Measurements from ENCODE around the gene LZTR1.

Gene LZTR1

DNA sequence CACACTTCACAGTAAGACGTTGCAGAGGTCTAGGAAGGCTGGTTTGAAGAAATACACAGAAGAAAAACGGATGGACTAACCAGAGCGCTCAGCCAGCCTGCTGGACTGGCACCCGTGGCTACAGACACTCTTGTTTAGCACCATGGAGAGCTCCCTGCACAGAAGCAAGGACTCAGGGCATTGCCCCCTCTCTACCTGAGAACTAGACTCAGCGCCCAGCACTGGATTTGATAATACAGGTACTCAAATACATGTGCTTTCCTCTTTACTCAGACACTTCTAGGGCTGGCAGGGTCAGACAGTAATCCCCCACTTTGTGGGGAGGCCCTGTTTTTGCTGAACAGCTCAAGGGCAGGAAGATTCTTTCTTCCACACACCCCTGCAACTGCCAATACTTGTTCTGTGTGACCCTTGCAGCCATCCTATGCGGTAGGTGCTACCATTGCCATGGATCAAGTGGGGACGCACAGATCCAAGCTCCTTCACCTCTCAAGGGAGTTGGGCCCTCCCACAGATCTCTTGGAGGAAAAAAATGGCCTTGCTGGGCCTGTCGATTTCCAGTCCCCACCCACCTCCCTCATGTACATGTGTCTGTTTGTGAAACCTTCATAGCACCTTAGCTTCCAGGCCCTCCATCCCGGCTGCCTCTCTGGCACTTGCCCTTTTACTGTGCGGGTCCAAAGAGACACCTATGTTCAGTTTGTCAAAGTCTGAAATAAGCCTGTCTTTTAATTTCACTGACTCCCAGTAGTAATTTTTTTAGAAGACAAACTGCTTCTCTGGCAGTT is 27.7 kb downstream of the LZTR1 start:
- no peak overlapping the region for H2AFZ ChIP-seq (ENCODE audit: low read length)
- H3K4me2 ChIP-seq (ENCODE audit: low read depth, low read length), result no peak overlapping the region
- no peak overlapping the region for H3K9ac ChIP-seq (ENCODE audit: low read length)
- H4K20me1 ChIP-seq (ENCODE audit: insufficient read depth, low read length), result no peaks in the 10 kb centered on the region
- no peaks in the 10 kb centered on the region for H3F3A ChIP-seq (ENCODE audit: insufficient read depth, low read length)
- H3K79me2 ChIP-seq (ENCODE audit: low read length), result no peaks in the 10 kb centered on the region
- no peaks in the 10 kb centered on the region for H3K9me3 ChIP-seq (replicated peaks; ENCODE audit: insufficient read depth, low read length)
- peaks cover 47% of the 10 kb centered on the region for H3K27me3 ChIP-seq (replicated peaks; ENCODE audit: insufficient read depth, low read length)
- no peak overlapping the region for H3K27ac ChIP-seq (ENCODE audit: low read length)
- TF ChIP-seq EZH2phosphoT487 (IDR thresholded peaks at IDR 0.05; ENCODE audit: low read length), result no peak
- TF ChIP-seq, protein P1, sequence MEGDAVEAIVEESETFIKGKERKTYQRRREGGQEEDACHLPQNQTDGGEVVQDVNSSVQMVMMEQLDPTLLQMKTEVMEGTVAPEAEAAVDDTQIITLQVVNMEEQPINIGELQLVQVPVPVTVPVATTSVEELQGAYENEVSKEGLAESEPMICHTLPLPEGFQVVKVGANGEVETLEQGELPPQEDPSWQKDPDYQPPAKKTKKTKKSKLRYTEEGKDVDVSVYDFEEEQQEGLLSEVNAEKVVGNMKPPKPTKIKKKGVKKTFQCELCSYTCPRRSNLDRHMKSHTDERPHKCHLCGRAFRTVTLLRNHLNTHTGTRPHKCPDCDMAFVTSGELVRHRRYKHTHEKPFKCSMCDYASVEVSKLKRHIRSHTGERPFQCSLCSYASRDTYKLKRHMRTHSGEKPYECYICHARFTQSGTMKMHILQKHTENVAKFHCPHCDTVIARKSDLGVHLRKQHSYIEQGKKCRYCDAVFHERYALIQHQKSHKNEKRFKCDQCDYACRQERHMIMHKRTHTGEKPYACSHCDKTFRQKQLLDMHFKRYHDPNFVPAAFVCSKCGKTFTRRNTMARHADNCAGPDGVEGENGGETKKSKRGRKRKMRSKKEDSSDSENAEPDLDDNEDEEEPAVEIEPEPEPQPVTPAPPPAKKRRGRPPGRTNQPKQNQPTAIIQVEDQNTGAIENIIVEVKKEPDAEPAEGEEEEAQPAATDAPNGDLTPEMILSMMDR (IDR thresholded peaks at IDR 0.05; ENCODE audit: low read length), result no peak
- TF ChIP-seq EZH2 (optimal IDR thresholded peaks at IDR 0.05; ENCODE audit: low read depth, low read length), result no peak
- DNase-seq, result peak; percentile 66
- H3K36me3 ChIP-seq (replicated peaks; ENCODE audit: insufficient read depth, low read length), result no peaks in the 10 kb centered on the region
- no peak overlapping the region for H3K4me3 ChIP-seq (ENCODE audit: low read length)
- no peaks in the 10 kb centered on the region for H3K9me2 ChIP-seq (replicated peaks; ENCODE audit: insufficient read depth, low read length)
- H3K4me1 ChIP-seq (ENCODE audit: low read length), result no peaks in the 10 kb centered on the region; the same call in 1 of the 2 replicates

DNA sequence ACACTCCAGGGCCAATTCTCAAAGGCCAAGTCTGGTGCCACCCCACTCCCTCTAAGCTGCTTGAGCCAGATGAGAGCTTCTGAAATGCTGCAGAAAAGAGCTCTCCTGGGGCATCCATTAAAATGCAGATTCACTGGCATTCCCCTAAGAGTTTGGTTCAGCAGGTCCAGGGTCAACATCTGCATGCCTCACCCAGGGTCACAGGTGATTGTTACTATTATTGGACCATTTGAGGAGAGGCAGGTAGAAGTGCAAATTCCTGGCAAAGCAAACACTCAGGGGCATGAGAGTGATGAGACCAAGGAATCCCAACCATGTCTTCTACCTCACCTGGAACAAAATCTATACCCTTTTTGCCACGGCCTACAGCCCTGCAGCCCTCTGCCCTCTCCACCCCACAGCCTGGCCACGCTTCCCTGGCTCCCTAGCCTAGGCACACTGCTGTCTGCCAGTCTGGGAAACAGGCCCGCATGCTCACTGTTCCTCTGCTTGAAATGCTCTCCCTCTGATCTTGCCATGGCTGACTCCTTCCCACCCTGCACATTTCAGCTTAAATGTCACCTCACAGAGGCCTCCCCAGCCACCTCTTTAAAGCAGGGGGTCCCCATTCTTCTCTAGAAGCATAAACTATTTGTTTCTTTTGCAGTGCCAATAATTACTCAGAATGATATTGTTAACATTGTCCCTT is 28.5 kb downstream of the LZTR1 start:
- Histone ChIP-seq H3K27me3 (replicated peaks; ENCODE audit: insufficient read depth, low read length) (peaks cover 51% of the 10 kb centered on the region), H3F3A (ENCODE audit: insufficient read depth, low read length) (no peaks in the 10 kb centered on the region), H3K9me3 (replicated peaks; ENCODE audit: insufficient read depth, low read length) (no peaks in the 10 kb centered on the region), H3K9ac (ENCODE audit: low read length) (no peak overlapping the region), H3K27ac (ENCODE audit: low read length) (no peak overlapping the region), H3K36me3 (replicated peaks; ENCODE audit: insufficient read depth, low read length) (no peaks in the 10 kb centered on the region), H3K4me3 (ENCODE audit: low read length) (no peak overlapping the region), H2AFZ (ENCODE audit: low read length) (no peak overlapping the region), H3K9me2 (replicated peaks; ENCODE audit: insufficient read depth, low read length) (no peaks in the 10 kb centered on the region), H3K79me2 (ENCODE audit: low read length) (no peaks in the 10 kb centered on the region), H4K20me1 (ENCODE audit: insufficient read depth, low read length) (no peaks in the 10 kb centered on the region), H3K4me1 (ENCODE audit: low read length) (no peaks in the 10 kb centered on the region; the same call in 1 of the 2 replicates), H3K4me2 (ENCODE audit: low read depth, low read length) (no peak overlapping the region)
- DNase-seq, result no peak
- TF ChIP-seq EZH2phosphoT487 (IDR thresholded peaks at IDR 0.05; ENCODE audit: low read length), result no peak
- no peak for TF ChIP-seq EZH2 (optimal IDR thresholded peaks at IDR 0.05; ENCODE audit: low read depth, low read length)
- TF ChIP-seq, protein P1 (IDR thresholded peaks at IDR 0.05; ENCODE audit: low read length), result no peak

DNA sequence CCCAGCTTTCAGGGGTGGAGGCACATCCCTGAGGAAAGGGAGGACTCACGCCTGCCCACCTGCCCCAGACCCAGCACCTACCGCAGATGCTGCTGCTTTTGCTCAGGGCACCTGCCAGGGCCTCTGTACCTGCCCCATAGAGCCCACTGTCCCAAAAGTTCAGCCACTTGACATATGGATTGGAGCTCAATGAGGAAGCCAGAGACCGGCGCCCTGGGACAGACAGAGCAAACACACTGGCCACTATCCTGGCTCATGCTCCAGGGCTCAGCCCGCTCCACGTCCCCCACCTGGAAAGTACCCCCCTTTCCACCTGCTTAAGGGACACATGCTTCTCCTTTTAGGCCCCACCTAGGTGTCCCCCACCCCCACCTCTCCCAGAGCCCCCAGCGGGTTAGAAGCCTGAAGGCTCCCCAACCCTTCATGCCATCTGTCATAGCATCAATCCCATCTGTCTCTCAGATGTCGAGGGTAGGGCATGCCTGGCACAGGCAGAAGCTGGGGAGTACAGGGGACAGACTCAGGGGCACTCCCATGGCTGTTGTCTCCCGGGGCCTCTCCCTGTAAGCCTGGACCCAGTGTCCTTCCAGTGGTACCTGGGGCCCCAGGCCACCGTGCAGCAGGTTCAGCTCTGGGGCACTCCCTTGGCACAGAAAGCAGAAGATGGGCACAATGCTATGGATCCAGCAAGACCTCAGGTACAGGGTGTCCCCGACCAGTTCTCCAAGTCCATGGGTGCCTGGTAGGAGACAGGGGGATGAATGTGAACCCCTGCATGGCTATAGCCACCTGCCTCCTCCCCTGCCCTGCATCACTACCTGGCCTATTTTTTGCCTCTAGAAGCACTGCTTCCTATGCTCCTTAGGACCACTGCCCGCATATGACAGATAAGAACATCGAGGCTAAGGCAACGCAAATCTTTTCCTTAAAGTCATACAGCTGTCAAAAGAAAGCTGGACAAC is 30.6 kb downstream of the LZTR1 start:
- peaks cover 51% of the 10 kb centered on the region for H3K27me3 ChIP-seq (replicated peaks; ENCODE audit: insufficient read depth, low read length)
- H3K9ac ChIP-seq (ENCODE audit: low read length), result no peak overlapping the region
- H3K9me2 ChIP-seq (replicated peaks; ENCODE audit: insufficient read depth, low read length), result no peaks in the 10 kb centered on the region
- DNase-seq, result no peak
- H4K20me1 ChIP-seq (ENCODE audit: insufficient read depth, low read length), result no peaks in the 10 kb centered on the region
- H3K36me3 ChIP-seq (replicated peaks; ENCODE audit: insufficient read depth, low read length), result no peaks in the 10 kb centered on the region
- TF ChIP-seq EZH2phosphoT487 (IDR thresholded peaks at IDR 0.05; ENCODE audit: low read length) (no peak), EZH2 (optimal IDR thresholded peaks at IDR 0.05; ENCODE audit: low read depth, low read length) (no peak)
- TF ChIP-seq, protein P1 (IDR thresholded peaks at IDR 0.05; ENCODE audit: low read length), result no peak
- H3F3A ChIP-seq (ENCODE audit: insufficient read depth, low read length), result no peaks in the 10 kb centered on the region
- H3K27ac ChIP-seq (ENCODE audit: low read length), result no peak overlapping the region
- no peaks in the 10 kb centered on the region for H3K9me3 ChIP-seq (replicated peaks; ENCODE audit: insufficient read depth, low read length)
- no peak overlapping the region for H3K4me2 ChIP-seq (ENCODE audit: low read depth, low read length)
- no peak overlapping the region for H3K4me3 ChIP-seq (ENCODE audit: low read length)
- H2AFZ ChIP-seq (ENCODE audit: low read length), result no peak overlapping the region
- H3K79me2 ChIP-seq (ENCODE audit: low read length), result no peaks in the 10 kb centered on the region
- no peaks in the 10 kb centered on the region; the same call in 1 of the 2 replicates for H3K4me1 ChIP-seq (ENCODE audit: low read length)

Measured in MM.1S (cell line).